Measurements from ENCODE around the gene ZNRF1. TPM values are rescaled to one million over a fixed set of nuclear protein-coding genes. Genes with fewer than 3 reads are reported as not detected.

ZNRF1 gene
- total RNA-seq, 1 donor from 2014 or later: 66.1 TPM

GRCh38 chr16:75073545-75074303 lies 74.9 kb downstream of the ZNRF1 start:
- peaks cover 5% of the 10 kb centered on the region for H3K36me3 Mint-ChIP-seq (ENCODE audit: insufficient read depth)
- no peaks in the 10 kb centered on the region for H3K27me3 Mint-ChIP-seq
- peaks cover 20% of the 10 kb centered on the region for H3K4me1 Mint-ChIP-seq (ENCODE audit: low read depth)
- DNase-seq (ENCODE audit: low spot score, unreplicated experiment): no peak
- H3K27ac Mint-ChIP-seq: peak overlapping the region; percentile 77
- no peaks in the 10 kb centered on the region for H3K9me3 Mint-ChIP-seq (ENCODE audit: low read depth)
- H3K4me3 Mint-ChIP-seq (ENCODE audit: low read depth): no peak overlapping the region
- TF ChIP-seq CTCF (IDR thresholded peaks at IDR 0.05; ENCODE audit: unreplicated experiment): no peak

- H3K27ac Mint-ChIP-seq: no peak overlapping the region
- peaks cover 19% of the 10 kb centered on the region for H3K4me1 Mint-ChIP-seq (ENCODE audit: low read depth)
- no peaks in the 10 kb centered on the region for H3K9me3 Mint-ChIP-seq (ENCODE audit: low read depth)
- no peaks in the 10 kb centered on the region for H3K27me3 Mint-ChIP-seq
- DNase-seq (ENCODE audit: low spot score, unreplicated experiment): no peak
- no peak for TF ChIP-seq CTCF (IDR thresholded peaks at IDR 0.05; ENCODE audit: unreplicated experiment)
- no peak overlapping the region for H3K4me3 Mint-ChIP-seq (ENCODE audit: low read depth)
- H3K36me3 Mint-ChIP-seq (ENCODE audit: insufficient read depth): peaks cover 5% of the 10 kb centered on the region
Observed at GRCh38 chr16:75074304-75074793, 75.5 kb downstream of the ZNRF1 start.

GRCh38 chr16:75074920-75075687 lies 76.3 kb downstream of the ZNRF1 start:
- Mint-ChIP-seq H3K36me3 (ENCODE audit: insufficient read depth) (peaks cover 4% of the 10 kb centered on the region), H3K9me3 (ENCODE audit: low read depth) (no peaks in the 10 kb centered on the region), H3K4me1 (ENCODE audit: low read depth) (peaks cover 16% of the 10 kb centered on the region), H3K4me3 (ENCODE audit: low read depth) (no peak overlapping the region), H3K27ac (peak overlapping the region; percentile 3), H3K27me3 (no peaks in the 10 kb centered on the region)
- TF ChIP-seq CTCF (IDR thresholded peaks at IDR 0.05; ENCODE audit: unreplicated experiment): no peak
- no peak for DNase-seq (ENCODE audit: low spot score, unreplicated experiment)

- Mint-ChIP-seq H3K9me3 (ENCODE audit: low read depth) (no peaks in the 10 kb centered on the region), H3K27me3 (no peaks in the 10 kb centered on the region), H3K27ac (peak overlapping the region; percentile 3), H3K4me3 (ENCODE audit: low read depth) (no peak overlapping the region), H3K36me3 (ENCODE audit: insufficient read depth) (peaks cover 4% of the 10 kb centered on the region), H3K4me1 (ENCODE audit: low read depth) (peaks cover 11% of the 10 kb centered on the region)
- no peak for DNase-seq (ENCODE audit: low spot score, unreplicated experiment)
- no peak for TF ChIP-seq CTCF (IDR thresholded peaks at IDR 0.05; ENCODE audit: unreplicated experiment)
Observed at GRCh38 chr16:75075688-75076268, 77.0 kb downstream of the ZNRF1 start.

GRCh38 chr16:75078886-75079285 lies 80.1 kb downstream of the ZNRF1 start:
- no peak for DNase-seq (ENCODE audit: low spot score, unreplicated experiment)
- TF ChIP-seq CTCF (IDR thresholded peaks at IDR 0.05; ENCODE audit: unreplicated experiment): no peak
- Mint-ChIP-seq H3K36me3 (ENCODE audit: insufficient read depth) (peaks cover 4% of the 10 kb centered on the region), H3K27me3 (no peaks in the 10 kb centered on the region), H3K4me3 (ENCODE audit: low read depth) (no peak overlapping the region), H3K9me3 (ENCODE audit: low read depth) (no peaks in the 10 kb centered on the region), H3K4me1 (ENCODE audit: low read depth) (peaks cover 22% of the 10 kb centered on the region), H3K27ac (no peak overlapping the region)
